Suprapubic skin (tissue), 4 donors: ENCODE data around the gene SNX13. TPM values are rescaled to one million over a fixed set of nuclear protein-coding genes. Genes with fewer than 3 reads are reported as not detected.
"Not testable (repeated sequence)": the region's sequence is repeated elsewhere in the genome, so short reads cannot be mapped to it uniquely, and the experiment has no call there.

Experiments
- DNase-seq, 2 donors: peaks; one replicate each; pipeline ENCODE4 v3.0.0-alpha.2; 2019; ENCODE audit warnings: low spot score in 2 of 2
- H3K27ac ChIP-seq: fragments of 200-600 bp; sonication (generic); one replicate; pipeline ENCODE4 v1.5.1; 2019
- H3K27me3 ChIP-seq: fragments of 200-600 bp; sonication (generic); one replicate; pipeline ENCODE4 v1.5.1; 2019
- H3K36me3 ChIP-seq: fragments of 200-600 bp; sonication (generic); one replicate; pipeline ENCODE4 v1.5.1; 2019
- H3K4me1 ChIP-seq: fragments of 200-600 bp; sonication (generic); one replicate; pipeline ENCODE4 v1.5.1; 2019
- H3K4me3 ChIP-seq: fragments of 200-600 bp; sonication (generic); one replicate; pipeline ENCODE4 v1.5.1; 2019; ENCODE audit warnings: mild to moderate bottlenecking
- H3K9me3 ChIP-seq: fragments of 200-600 bp; sonication (generic); one replicate; pipeline ENCODE4 v1.5.1; 2019
- EP300 ChIP-seq: sonication (generic); formaldehyde crosslinking; IDR thresholded peaks from one replicate; pipeline ENCODE4 v1.6.1; 2017; ENCODE audit warnings: antibody characterized with exemption
- POLR2A ChIP-seq, 2 donors: fragments of 450-650 bp; IDR thresholded peaks; one replicate each; pipeline ENCODE4 v1.6.1; 2017; ENCODE audit warnings: antibody characterized with exemption in 2 of 2, mild to moderate bottlenecking in 2 of 2, moderate library complexity in 2 of 2
- POLR2AphosphoS5 ChIP-seq, 3 donors: sonication (generic); formaldehyde crosslinking; IDR thresholded peaks; one replicate each; pipeline ENCODE4 v1.6.1; 2017; ENCODE audit warnings: antibody characterized with exemption in 3 of 3
- WGBS: methylation state at CpG from one replicate; pipeline ENCODE4 v1.1.5; 2018; 5-methylcytosine and 5-hydroxymethylcytosine counted together
- total RNA-seq, 4 donors: library from RNA; depleted of rRNA; stranded (reverse); fragments of >200 nt; gene quantifications; one replicate each; pipeline ENCODE4 v1.1.0, GENCODE V29; 2016
- TF ChIP-seq, protein P1 (sequence below), 2 donors: fragments of 200-600 bp in 1 of 2; fragments of 450-650 bp in 1 of 2; sonication (generic) in 1 of 2; IDR thresholded peaks; one replicate each; pipeline ENCODE4 v1.5.1; 2016 to 2019; ENCODE audit warnings: antibody characterized with exemption in 2 of 2, mild to moderate bottlenecking in 1 of 2, moderate library complexity in 1 of 2

SNX13 gene
- total RNA-seq, 4 donors from 2014 or later: 32.7 to 69.9 (median 59.7) TPM

DNA sequence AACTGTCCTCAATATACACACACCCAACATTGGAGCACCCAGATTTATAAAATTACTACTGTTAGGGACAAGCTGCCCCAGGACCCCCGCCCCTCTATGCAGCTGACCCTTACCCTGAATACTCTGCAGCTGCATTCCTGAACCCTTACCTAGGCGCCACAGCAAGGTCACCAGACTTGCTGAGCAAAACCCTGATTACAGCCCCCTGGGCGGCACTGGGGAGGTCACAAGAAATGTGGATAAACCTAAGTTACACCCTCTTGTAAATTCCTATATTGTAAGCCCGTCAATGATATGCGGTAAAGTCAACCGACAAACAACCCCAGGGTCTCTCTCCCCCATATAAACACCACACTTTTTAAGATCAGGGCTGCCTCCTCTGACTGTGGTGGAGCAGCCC lies 25.1 kb downstream of the SNX13 start:
- Histone ChIP-seq H3K27me3 (no peaks in the 10 kb centered on the region), H3K27ac (no peak overlapping the region), H3K4me3 (no peak overlapping the region), H3K9me3 (no peaks in the 10 kb centered on the region), H3K36me3 (no peaks in the 10 kb centered on the region), H3K4me1 (no peaks in the 10 kb centered on the region)
- 84% methylated on average over 5 of the region's 6 CpGs for WGBS
- TF ChIP-seq, protein P1, sequence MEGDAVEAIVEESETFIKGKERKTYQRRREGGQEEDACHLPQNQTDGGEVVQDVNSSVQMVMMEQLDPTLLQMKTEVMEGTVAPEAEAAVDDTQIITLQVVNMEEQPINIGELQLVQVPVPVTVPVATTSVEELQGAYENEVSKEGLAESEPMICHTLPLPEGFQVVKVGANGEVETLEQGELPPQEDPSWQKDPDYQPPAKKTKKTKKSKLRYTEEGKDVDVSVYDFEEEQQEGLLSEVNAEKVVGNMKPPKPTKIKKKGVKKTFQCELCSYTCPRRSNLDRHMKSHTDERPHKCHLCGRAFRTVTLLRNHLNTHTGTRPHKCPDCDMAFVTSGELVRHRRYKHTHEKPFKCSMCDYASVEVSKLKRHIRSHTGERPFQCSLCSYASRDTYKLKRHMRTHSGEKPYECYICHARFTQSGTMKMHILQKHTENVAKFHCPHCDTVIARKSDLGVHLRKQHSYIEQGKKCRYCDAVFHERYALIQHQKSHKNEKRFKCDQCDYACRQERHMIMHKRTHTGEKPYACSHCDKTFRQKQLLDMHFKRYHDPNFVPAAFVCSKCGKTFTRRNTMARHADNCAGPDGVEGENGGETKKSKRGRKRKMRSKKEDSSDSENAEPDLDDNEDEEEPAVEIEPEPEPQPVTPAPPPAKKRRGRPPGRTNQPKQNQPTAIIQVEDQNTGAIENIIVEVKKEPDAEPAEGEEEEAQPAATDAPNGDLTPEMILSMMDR (IDR thresholded peaks at IDR 0.05): no peak
- no peak for TF ChIP-seq POLR2A (IDR thresholded peaks at IDR 0.05)
- no peak for DNase-seq

DNA sequence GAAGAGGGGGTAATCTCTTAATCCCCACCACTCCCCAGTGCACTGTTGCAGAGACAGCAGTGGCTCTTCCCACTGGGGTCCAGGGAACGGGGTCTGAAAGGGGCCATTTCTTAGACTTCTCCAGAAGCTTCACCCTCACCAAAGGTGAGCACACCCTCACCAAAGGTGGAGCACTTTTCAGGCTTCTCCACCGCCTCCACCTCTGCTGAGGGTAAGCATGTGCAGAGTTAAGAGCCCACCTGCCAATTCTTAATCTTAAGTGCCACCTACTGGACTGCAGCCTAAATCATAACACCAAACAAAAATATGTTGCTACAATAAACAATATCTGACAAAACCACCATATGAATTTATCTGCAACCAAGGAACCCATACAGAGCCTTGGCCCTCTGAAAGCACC lies 27.0 kb downstream of the SNX13 start:
- 100% methylated on average over 2 of the region's 2 CpGs for WGBS
- no peak overlapping the region for H3K4me3 ChIP-seq
- H3K4me1 ChIP-seq: no peaks in the 10 kb centered on the region
- H3K27ac ChIP-seq: no peak overlapping the region
- no peaks in the 10 kb centered on the region for H3K9me3 ChIP-seq
- H3K36me3 ChIP-seq: no peaks in the 10 kb centered on the region
- DNase-seq: no peak
- no peaks in the 10 kb centered on the region for H3K27me3 ChIP-seq
- TF ChIP-seq, protein P1 (IDR thresholded peaks at IDR 0.05): no peak
- TF ChIP-seq EP300: no peak
- no peak for TF ChIP-seq POLR2AphosphoS5 (IDR thresholded peaks at IDR 0.05)
- TF ChIP-seq POLR2A (IDR thresholded peaks at IDR 0.05): no peak

DNA sequence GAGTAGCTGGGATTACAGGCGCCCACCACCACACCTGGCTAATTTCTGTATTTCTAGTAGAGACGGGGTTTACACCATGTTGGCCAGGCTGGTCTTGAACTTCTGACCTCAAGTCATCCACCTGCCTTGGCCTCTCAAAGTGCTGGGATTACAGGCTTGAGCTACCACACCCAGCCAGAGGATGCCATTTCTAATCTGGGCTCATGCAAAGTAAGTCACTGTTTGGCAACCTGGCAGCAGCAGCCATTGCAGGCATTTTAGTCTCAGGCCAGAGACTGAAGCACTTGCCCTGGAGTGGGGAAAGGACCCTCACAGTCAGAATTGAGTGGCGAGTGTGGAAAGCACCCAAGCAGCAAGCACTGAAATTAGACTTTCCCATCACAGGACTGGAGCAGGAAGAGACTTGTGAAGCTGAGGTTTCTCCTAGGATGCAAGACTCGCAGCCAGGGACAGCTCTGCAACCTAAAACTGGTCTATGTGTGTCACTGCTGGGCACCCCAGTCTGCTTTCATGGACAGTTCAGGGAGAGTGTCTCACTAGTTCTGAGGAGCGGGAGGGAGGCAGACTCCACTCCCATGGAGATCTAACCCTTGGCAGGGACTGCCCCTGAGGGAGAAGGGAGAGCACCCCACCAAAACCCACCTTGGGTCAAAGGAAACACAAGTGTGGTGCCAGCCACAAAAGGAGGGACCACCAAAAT lies 27.6 kb downstream of the SNX13 start:
- Histone ChIP-seq H3K36me3 (no peaks in the 10 kb centered on the region), H3K4me3 (no peak overlapping the region), H3K9me3 (no peaks in the 10 kb centered on the region), H3K4me1 (no peaks in the 10 kb centered on the region), H3K27ac (no peak overlapping the region), H3K27me3 (no peaks in the 10 kb centered on the region)
- no peak for DNase-seq
- 72% methylated on average over 4 of the region's 5 CpGs for WGBS
- no peak for TF ChIP-seq POLR2A (IDR thresholded peaks at IDR 0.05)

DNA sequence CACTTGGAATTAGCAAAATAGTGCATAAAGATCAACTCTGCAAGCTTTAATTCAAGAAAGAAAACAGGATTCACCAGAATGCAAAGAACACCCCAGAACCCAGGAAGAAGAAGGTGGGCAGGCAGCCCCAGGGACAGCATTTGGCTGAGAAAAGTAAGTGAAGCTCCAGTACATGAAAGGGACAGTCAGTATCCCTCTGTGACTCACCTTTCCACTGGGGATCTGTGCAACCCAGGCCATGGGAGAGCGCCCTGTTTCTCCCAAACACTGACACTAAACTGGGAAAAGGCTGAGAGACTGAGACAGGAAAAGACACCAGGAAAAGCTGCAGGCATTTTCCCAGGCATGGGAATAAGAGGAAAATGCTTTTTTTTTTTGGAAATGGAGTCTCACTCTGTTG lies 28.2 kb downstream of the SNX13 start:
- Histone ChIP-seq H3K9me3 (no peaks in the 10 kb centered on the region), H3K27ac (no peak overlapping the region), H3K27me3 (no peaks in the 10 kb centered on the region), H3K4me3 (no peak overlapping the region), H3K4me1 (no peaks in the 10 kb centered on the region), H3K36me3 (no peaks in the 10 kb centered on the region)
- TF ChIP-seq POLR2A (IDR thresholded peaks at IDR 0.05) (no peak), POLR2AphosphoS5 (IDR thresholded peaks at IDR 0.05) (no peak), EP300 (no peak)
- TF ChIP-seq, protein P1 (IDR thresholded peaks at IDR 0.05): no peak
- DNase-seq: no peak
- WGBS: 21% methylated on average over 1 of the region's 1 CpG

DNA sequence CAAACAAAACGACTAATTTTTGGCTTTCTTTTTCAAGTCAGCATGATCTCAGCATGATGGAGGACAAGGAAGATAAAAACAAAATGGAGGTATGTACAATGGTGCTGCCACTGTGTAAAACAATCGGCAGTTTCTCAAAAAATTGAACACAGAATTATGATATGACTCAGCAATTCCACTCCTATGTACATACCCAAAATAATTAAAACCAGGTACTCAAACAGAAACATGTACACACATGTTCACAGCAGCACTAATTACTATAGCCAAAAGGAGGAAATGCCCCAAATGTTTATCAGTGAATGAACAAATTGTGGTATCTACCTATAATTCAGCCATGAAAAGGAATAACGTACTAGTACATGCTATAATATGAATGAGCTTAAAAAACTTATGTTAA lies 29.9 kb downstream of the SNX13 start:
- Histone ChIP-seq H3K27ac (no peak overlapping the region), H3K36me3 (no peaks in the 10 kb centered on the region), H3K9me3 (no peaks in the 10 kb centered on the region), H3K4me3 (no peak overlapping the region), H3K4me1 (no peaks in the 10 kb centered on the region), H3K27me3 (no peaks in the 10 kb centered on the region)
- WGBS: 88% methylated on average over 3 of the region's 3 CpGs
- DNase-seq: no peak
- no peak for TF ChIP-seq EP300
- no peak for TF ChIP-seq POLR2AphosphoS5 (IDR thresholded peaks at IDR 0.05)
- TF ChIP-seq, protein P1 (IDR thresholded peaks at IDR 0.05): no peak
- TF ChIP-seq POLR2A (IDR thresholded peaks at IDR 0.05): no peak

DNA sequence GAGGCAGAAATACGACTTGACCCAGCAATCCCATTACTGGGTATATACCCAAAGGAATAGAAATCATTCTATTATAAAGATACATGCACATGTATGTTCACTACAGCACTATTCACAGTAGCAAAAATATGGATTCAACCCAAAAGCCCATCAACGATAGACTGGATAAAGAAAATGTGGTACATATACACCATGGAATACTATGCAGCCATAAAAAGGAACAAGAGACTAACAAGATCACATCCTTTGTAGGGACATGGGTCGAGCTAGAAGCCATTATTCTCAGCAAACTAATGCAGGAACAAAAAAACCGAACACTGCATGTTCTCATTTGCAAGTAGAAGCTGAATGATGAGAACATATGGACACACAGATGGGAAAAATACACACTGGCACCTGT lies 31.0 kb downstream of the SNX13 start:
- not testable (repeated sequence) for H3K27ac ChIP-seq, H3K27me3 ChIP-seq, H3K36me3 ChIP-seq, H3K9me3 ChIP-seq, H3K4me3 ChIP-seq, H3K4me1 ChIP-seq, DNase-seq
- WGBS: 96% methylated on average over 4 of the region's 4 CpGs
